HG03135 (cell line): Measurements from ENCODE around the gene APBA1.

Experiments used
- ATAC-seq: cut with Tn5 transposase; IDR thresholded peaks from one replicate; pipeline ENCODE4 v1.9.1; 2021; ENCODE audit warnings: mild to moderate bottlenecking, moderate library complexity; ENCODE audit not compliant: unreplicated experiment

Gene APBA1

DNA sequence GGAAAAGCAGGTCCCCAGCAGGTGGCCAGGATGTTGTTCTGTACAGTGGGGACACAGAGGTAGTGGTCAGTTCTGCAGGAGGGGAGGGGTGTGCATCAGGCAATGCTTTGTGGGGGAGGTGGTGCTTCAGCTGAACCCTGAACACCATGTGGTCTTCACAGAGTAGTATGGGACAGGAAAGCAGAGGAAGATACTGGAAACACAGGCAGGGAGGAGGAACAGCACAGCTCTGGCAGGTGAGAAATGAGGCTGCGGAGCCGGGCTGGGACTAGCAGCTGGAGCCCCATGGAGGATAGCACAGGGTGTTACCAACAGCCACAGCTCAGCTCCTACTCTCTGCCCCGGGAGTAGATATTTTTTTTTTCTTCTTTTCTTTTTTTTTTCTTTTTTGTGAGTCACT lies 185.7 kb downstream of the APBA1 start:
- no peak for ATAC-seq

DNA sequence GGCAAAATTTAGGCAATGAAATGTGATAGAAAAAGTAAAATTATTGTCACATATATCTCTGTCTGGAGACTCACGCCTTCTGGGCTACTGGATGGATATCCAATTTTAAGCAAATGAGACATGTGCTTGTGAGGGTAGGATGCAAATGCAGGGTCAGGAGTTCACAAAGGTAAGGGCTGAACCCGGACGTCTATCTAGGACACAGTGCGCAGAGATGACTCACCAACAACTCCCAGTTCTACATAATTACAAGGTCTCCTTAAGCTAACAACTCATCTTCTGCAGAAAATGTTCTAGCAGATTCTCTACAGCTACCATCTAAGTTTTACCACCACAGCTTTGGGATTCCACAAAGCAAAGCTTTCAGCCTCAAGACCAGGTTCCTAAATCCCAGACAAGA lies 186.7 kb downstream of the APBA1 start:
- no peak for ATAC-seq

DNA sequence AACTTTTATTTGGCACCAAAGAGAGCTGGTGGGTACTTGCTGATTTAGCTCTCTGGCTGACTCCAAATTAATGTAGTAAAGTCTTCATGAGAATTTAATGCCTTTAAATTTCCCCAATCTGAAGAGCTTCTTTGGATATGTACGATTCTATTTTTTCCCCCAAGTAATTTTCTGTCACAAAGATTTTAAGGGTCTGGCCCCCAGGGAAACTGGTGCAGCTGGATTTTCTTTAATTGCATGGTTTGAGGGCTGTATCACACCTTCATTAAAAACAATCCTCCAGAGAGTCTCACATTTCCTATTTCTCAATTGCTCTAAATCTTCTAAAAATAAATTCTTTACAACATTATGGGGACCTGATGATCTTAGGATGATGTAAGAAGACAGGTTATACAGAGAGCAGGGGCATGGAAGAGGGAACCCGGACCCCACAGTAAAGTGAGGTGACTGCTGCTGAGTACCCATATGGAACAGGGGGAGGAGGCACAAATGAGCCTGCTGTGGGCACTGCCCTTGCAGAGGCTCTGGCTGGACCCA lies 188.2 kb downstream of the APBA1 start:
- ATAC-seq, result no peak

DNA sequence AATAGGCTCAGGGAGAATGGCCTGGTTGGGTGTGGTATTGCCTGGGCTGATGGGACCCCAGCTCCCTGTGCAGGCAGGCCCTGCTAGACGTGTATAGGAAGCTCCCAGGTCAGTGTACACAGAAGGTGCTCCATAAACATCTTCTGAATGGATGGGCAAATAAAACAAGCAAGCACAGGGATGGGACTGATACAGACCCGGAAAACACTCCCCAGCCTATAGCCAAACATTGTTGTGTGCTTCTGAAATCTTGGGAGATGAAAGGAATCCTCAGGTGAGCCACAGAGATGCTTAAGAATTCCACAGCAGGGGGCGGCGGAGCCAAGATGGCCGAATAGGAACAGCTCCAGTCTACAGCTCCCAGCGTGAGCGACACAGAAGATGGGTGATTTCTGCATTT lies 195.4 kb downstream of the APBA1 start:
- ATAC-seq, result no peak

DNA sequence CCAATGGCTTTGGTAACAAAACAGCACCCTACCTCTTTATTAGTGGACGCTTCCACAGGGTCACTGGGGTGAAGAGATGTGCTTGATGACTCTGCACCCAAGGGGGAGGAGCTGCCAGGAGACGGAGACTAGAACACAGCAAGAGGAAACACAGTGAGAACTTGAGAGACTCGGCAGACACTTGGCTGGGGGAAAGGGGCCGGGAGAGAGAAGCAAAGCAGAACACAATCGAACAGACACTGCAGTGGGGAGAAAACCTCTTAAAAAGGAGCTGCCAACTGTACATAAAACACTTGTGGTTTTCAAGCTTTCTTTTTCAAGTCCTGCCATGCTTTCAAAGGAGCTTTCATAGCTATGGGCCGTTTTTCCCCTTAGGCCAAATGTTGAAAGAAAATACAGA lies 196.2 kb downstream of the APBA1 start:
- no peak for ATAC-seq

DNA sequence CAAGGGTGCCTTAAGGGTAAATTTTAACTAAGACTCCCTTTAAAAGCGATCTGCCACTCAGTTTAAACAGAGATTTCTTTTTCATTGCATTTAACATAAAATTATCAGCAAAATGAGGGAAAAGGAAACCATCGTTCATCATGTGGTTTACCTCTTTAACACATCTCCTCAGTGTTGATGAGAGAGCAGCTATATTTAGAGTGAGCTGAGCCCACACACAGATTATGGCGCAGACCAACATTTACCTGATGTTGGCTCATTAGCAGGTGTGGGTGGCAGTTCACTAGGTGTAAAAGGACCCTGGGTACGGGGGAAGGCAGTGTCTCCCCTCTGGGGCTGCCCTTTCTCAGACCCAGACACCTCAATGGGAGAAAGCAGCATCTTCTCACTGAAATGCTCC lies 197.3 kb downstream of the APBA1 start:
- ATAC-seq, result no peak

DNA sequence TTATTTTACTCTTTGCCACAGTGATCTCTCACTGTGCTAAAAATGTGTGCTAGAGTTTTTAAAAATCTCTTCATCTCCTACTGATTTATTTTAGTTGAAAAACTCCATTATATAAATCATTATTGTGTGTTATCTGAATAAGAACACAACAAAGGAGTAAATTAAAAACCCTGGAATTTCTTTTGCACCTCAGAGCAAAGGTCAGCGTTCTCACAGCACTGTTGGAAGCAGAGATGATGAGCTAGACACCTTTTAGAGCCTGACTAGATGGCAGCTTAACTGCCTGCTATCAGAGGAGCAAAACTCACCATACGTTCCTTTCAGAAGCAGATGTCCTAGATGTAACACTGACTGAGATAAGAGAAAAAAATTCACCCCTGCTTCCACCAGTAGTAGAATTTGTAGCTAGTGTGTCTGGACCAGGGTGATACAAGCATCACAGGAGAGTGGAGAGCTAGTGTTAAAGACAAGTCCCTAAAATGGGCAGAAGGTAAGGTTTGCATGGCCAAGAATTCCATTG lies 200.0 kb downstream of the APBA1 start:
- ATAC-seq, result no peak

DNA sequence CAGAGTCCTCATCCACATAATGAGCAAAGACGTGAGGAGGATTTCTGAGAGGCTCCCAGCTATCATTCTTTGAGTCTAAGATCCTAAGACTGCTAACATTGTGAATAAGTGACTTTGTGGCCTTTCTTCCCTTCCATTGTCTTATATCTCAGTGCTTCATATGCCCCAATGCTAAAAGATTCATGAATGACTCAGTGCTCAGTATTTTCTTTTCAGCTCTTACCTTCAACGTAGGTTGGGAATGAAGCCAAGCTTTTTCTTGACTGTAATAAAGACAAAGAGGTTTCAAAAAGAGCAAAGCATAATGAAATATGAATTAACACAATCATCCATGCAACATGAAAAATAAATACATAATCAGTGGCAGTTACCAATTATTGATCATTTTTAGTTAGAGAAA lies 200.7 kb downstream of the APBA1 start:
- ATAC-seq, result no peak

DNA sequence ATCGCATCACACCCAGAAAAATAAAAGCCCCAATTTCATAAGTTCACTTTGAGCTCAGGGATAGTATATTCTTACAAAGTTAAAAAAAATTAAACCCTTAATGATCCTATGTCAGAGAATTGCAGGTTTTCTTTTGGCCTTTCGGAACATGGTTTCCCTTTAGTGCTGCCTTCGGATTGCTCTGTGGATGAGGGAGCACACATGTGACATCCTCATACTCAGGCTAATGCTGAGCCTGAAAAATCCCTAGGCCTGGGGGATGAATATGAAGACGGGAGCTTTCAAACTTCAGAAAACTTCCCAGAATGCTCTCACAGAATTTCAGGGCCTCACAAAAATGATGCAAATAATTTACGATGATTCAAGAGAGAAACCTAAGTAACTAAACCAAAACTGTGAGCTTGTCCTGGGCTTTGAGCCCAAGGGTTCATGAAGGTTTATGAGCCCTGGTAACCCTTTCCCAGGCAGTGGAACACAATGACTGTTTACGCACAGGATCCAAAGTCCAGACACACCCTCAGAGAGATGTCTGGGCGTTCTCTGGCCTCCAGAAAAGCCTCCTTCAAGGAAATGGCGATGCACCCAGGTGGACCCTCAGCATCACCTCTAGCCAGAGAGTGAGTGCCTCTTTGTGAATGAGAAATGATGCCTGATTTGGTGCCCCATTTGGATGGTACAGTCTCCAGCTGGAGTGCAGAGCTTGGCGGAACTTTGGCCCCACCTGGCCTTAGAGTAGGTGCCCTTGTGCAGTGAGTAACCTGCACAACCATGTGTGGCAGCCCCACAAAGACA lies 201.8 kb downstream of the APBA1 start:
- ATAC-seq, result no peak

DNA sequence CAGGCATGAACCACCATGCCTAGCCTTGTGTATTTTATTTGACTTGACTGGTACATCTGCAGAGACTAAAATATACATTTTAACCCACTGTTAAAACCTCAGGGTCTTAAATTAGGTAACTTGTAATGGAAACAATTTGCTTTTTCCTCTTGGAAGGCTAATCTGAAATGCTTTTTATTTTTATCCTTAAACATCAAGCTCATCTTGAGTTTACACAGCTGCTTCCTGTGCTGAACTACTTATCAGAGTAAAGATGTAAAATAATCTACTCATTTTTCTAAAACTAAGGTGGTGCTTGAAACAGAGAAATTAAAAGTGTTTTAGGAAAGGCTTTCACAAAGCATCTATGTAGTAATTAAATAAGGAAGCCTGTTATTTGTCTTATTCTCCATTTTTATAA lies 203.0 kb downstream of the APBA1 start:
- no peak for ATAC-seq

DNA sequence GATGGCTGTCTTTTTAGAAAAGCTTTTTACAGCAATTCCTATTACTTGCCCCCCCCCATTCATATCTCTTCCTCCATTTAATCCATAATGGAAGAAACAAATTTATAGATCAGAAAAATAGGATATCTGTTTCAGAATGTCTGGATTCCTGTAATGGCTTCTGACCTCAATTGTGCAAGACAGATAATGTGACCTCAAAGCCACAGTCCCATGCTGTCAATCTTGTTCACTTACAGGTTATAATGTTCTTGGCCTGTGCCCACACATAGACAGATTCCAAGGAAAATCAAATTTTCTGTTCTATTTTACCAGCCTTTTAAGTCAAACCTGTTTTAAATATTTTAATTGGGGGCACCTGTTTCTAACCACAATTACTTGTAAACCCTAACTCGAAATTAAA lies 203.8 kb downstream of the APBA1 start:
- no peak for ATAC-seq

DNA sequence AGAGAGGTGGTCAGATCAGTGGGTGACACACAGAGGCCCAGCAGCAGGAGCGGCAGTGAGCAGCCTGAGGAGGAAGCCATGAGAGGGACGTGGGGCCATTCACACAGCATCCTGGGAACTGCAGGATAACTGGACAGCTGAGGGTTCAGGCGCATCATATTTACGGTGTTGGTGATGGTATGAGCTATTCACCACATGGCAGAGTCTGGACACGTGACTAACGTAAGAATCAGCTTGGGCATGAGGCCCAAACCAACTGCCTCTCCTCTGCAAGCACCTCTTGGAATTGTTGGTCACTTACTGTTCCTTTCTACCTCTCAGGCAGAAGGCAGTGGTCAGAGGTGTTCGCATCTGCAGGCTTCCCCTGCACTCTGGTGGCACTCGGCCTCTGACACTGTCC lies 206.0 kb downstream of the APBA1 start:
- no peak for ATAC-seq

DNA sequence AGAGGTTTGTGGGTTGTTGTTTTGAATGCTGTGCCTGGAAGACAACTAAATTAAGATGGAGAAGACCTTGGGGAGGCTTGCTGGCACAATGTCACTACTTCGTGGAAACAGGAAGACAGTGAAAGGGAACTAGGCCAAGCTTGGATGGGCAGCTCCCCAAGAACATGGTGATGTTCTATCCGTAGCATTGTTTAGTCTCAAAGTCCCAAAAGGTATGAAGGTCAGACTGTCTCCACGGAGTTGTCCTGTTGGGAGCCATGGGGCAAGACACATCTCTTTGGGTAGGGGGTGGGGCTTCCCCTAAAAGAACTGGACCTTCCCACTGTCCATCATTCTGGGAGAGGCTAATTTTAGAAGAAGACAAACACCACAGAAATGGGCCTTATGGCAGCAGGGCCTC lies 206.7 kb downstream of the APBA1 start:
- no peak for ATAC-seq

DNA sequence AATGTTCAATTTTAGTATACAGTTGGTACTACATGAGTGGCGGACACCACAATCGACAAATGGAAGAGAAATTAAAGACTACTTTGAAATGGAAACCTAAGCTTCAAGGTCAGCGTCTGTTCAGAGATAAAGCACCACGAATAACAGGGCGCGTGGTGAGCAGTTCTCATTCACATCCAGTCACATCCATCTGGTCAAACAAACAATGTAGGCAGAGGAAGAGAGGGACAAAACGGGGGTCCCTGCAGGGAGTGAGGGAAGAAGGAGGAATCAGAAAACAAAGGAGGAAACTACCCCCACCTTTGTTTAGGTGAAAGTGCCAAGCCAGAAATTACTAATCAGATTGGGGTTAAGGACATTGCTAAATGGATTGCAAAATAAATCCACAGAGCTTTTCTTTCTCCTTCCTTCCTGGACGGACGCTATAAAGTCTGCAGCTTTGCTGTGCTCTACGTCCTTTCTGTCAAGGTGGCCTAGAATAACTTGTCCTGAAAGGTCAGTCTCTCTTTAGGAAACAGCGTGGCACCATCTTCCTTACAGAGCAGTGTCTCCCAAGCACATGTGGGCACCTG lies 208.6 kb downstream of the APBA1 start:
- no peak for ATAC-seq

DNA sequence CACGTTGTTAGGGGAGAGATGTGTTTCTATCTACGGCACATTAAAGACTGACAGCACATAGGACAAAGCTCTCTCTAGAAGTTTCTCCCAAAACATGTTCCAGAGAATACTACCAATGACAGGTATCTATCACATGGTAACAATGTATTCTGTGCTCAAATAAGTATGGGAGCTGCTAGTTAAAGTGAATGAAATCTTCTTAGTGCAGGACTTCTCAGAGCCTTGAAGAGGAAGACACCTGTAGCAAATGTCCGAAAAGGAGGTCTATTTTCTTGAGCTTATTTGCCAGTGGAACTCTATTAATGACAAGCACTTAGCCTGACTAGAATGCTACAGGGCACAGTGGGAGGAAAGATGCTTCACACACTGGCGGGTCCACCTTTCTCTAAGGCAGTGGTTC lies 209.8 kb downstream of the APBA1 start:
- ATAC-seq, result no peak

DNA sequence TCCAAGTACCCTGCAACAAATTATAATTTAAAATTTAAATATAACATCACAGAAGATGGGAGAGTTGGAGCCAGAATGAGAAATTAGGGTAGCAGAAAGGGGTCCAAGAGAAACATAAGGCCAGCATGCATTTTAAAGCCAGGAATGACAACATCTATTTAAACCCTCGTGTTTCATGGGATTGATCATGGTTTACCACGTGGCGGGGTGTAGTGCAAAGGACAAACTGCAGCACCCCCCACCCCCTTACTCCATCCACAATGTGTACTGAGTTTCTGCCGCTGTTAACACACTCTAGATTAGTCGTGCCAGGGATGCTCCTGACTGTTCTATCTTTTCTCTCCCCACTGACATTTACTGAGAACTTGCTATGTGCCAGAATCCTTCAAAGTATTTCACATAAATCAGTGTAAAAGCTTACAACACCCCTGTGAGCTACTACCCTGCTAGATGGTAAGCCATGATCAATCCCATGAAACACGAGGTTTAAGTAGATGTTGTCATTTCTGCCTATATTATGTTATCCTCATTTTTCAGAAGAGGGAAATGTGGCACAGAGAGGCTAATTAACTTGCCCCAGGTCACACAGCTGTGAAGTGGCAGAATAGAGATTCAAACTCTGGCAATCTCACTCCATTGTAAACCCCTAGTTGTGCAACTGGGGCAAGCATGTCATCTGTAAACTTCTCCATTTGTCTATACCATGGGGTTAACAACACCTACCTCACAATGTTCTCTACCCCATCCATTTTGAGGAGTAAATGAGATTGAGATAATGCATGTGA lies 210.9 kb downstream of the APBA1 start:
- ATAC-seq, result no peak

DNA sequence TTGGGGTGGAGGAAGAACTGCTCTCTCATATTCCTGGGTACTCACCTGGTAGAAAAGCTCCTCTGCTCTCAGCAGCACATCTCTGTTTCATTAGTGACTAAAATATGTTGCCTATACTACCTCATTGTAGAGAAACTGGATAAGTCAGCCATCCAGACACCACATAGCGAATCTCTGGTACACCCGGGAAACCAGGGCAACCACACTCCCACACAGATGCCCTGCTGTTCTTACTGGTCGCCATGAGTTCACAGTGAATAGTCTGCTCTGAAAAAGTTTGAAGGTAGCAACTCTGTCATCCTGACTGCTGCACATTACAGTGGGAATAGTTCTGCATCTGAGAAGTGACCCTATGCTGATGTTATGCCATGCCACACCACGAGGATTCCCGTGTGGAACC lies 212.2 kb downstream of the APBA1 start:
- ATAC-seq, result no peak

DNA sequence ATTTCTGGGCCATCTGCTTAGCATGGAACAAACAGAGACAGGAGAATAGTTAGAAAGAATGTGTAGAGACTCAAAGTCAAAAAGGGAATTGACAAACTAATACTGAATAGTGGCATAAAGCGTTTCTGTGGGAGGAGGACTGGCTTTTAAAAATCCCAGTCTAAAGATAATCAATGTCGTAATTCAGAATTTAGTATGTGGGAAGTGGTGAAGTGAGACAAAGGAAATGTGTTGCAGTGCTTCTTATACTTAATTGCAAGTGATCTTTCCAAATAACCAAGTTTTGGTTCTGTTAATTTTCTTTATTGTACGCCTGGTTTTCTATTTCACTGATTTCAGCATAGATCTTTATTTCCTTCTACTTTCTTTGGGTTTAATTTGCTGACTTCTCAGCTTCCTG lies 214.0 kb downstream of the APBA1 start:
- no peak for ATAC-seq

DNA sequence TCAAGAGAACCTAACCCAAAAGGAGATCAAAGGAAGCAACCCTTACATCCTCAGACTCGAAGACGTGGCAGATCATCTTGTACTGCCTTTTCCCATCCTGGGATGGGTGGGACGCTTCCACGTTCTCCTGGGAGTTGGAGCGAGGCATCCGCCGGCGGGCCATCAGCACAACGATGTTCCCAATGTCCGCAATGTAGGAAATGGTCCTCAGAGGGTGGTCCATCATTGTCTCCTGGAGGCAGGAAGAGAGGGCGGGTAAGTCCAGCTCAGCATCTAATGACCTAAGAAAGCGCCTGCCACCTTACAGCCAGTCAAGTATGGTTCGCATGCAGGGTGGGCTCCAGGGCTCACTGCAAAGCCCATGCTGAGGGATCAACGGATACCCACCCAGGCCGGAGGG lies 216.0 kb downstream of the APBA1 start:
- no peak for ATAC-seq

DNA sequence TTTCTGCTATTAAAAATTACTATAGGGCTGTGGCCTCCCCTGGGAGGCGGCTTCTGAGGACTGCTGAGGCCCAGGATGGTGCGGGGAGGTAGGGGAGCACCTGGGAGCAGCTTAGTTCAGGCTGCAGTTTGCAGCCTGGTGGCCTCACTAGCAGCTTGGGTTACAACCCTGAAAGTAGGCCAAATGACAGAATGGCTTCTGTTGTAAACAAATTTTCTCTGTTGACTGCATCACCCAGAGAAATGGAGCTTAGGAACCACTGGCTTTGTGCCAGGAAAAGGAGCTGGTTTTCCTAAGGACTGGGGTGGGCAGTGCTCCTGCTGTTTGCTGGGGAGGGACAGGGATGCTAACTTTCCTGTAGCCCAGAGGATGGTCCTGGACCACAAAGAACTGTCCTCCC lies 216.9 kb downstream of the APBA1 start:
- no peak for ATAC-seq

DNA sequence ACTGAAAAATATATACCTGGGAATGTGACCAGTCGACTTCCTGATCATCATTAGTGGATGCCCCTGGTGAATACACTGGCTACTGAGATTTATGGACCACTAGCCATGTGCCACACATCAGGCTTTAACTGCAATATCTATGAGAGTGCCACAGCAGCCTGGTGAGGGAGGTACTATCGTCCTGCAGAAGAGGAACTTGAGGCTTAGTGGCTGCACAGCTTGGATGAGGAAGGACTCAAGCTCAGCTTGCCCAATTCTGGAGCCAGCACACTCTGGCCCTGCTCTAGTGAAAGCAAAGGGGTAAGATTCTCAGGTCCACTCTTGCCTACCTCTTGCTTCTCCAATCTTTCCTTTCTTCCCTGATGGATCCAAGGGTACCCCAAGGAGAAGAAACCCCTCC lies 217.8 kb downstream of the APBA1 start:
- ATAC-seq, result no peak

DNA sequence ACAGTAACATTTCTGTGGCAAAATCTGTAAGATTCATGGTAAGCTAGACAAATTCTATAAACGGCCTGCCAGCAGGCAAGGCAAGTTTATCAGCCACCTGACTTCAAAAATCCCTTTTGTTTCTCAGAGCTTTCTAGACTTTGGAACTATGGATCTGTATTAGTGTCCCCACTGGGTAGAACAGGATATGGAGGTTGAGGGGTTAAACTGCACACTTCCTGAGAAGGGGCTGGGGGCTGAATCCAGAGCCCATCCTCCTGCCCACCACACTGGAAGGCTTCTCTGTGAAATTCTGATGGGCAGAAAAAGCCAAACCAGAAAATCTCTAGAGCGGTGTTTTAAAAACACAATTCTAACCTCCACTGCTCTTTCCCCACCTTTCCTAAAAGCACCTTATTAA lies 218.4 kb downstream of the APBA1 start:
- no peak for ATAC-seq
